NCI-H2107 treated with DMSO at 0.1 percent for 48 hours (cell line): ENCODE measurements around the gene ENGASE.
"Not testable (repeated sequence)": the region's sequence is repeated elsewhere in the genome, so short reads cannot be mapped to it uniquely, and the experiment has no call there.

Source experiments
- DNase-seq: peaks from one replicate; lab custom pipeline; 2025; ENCODE audit not compliant: unreplicated experiment; lab: John Stamatoyannopoulos, UW

The ENGASE gene

GRCh38 chr17:79074649-79075445 is at the start of gene ENGASE:
ENGASE (plus strand) TSS chr17:79074824; CDS start chr17:79074945, 121 bp downstream.
- peak; percentile 67 for DNase-seq

DNA sequence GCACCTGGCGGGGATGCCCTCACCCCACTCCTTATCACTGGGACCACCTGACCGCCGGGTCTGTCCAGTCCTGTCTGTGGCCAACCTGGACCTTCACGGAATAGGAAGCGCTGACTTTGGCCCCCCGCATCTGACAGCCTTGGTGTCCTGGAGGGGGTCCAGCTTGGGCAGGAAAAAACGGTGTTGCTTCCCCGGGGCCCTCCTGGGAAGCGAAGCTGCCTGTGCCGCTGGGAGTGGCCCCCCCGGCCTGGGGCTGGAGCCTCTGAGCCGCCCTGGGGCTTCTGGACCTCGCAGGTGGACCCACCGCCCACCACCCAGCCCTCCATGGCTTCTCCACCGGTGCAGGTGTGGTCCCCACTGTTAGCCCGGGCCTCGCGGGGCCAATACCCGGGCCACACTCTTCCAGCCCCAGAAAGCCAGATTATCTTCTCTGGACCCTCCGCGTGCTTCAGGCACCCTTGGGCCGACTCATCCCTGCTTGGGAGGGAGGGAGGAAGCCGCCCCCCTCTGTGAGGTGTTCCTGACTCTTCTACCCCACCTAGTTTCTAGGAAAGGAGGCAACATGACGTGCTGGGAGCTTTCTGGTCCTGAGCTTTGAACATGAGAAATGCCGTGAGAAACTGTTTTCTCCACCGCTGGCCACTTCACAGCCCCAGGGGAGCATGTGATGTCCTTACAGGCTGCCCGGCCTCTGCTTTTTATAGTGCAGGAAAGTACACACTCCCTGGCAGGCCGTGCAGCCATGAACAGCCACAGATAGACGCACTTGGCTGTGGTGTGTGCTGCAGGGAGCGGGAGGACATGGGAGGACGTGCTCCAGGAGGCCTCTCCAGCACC is 49.5 kb upstream of the ENGASE start:
- no peak for DNase-seq

GRCh38 chr17:79026376-79027273 is 48.0 kb upstream of the ENGASE start:
- no peak for DNase-seq

DNA sequence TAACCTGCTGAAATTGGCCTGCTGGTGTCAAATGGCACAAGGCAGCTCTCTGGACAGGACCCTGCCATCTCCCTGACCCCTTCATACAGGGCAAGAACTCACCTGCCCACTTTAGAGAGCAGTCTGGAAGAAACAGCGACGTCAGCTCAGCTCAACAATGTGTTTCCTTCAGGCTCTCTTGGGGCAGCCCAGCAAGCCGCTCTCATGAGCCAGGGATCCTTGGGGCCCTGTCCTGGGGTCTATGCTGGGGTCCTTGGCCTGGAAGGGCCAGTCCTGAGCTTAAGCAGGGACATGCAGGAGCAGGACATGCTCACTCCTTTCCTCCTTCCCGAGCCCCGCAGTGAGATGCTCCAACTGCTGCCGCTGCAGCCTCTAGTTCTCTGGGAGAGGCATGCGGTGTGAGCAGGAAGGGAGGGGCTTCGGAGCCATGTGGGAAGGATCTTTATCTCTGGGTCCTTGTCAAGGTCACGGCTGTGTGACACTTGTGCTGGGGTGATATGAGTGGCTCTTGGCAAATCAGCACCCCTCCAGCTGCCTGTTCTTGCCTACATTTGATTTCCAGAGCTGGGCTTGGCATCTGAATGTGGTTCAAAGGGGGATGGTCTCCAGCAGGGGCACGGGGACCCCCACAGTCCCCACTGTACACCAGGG is 47.2 kb upstream of the ENGASE start:
- DNase-seq = no peak

- no peak for DNase-seq
Measured at GRCh38 chr17:79027925-79028491, 46.6 kb upstream of the ENGASE start.

DNA sequence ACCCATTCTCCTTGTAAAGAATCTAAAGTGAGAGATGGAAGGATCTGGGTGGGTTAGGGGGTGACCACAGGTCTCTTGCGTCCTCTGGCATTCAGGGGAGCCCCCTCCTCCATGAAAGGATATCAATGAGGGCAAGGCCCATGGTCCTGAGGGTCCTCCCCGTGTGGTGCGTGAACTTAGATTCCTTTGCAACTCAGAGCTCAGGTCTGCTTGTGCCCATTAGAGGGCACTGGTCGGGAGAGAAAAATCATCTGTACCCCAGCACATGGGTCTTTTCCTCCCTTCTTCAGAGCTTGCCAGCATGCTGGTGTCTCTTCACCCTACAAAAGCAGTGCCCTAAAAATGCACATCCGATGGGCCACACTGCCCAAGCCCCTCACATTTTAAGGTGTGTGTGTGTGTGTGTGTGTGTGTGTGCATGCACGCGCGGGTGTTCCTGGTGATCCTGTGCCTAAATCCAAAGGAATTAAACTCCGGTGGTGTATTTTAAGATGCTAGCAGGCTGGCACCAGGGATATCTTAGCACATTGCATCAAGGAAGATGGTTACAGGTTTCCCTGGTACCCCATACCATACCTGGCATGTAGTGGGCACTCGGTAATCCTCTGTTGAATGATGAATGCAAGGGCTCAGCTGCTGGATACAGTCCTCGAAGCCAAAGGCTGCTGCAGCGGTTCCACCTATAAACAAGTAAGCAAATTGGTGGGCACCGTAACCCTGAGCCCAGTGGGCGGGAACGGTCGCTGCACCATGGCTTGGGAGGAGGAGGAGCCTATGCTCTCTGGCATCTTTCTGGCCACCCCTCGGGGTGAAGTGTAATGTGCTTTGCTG is 45.9 kb upstream of the ENGASE start:
- no peak for DNase-seq

- no peak for DNase-seq
Measured at GRCh38 chr17:79029327-79030009, 45.2 kb upstream of the ENGASE start.

- DNase-seq = not testable (repeated sequence)
Measured at GRCh38 chr17:79030636-79031035, 44.0 kb upstream of the ENGASE start.

GRCh38 chr17:79031996-79032875 is 42.4 kb upstream of the ENGASE start:
- DNase-seq = no peak

- no peak for DNase-seq
Measured at GRCh38 chr17:79033046-79033616, 41.5 kb upstream of the ENGASE start.

DNA sequence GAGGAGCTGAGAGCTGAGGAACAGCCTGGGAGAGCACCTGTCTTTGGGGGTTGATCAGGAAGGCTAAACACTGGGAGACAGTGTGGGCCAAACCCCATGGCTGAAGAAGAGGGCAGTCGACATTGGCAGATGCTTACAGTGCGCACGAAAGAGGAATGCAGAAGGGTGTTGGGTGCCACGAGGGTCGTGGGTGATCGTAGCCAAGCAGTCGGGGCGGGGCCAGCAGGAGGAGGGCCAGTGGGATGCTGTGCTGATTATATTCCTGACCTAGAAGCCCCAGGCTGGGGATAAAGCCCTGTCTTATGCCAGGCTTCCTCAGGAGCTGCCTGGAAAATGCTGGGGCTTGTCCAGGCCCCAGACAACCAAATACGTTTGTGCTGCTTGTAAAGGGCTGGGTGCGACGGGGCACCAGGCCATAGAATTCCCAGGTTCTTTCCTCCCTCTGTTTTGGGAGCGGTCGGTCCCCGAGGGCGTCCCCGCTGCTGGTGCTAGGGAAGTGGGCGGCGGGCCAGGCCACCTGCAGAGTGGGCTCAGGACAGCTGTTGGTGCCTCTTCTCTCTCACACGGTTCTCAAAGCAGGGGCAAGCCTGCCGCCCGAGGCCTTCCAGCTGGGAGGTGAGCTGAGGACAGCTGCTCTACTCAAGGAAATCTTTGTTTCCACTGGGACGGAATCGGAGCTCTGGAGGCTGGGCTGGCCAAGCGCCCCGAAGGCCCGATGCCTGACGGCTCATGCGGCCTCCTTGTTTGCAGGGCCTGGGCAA is 40.7 kb upstream of the ENGASE start:
- DNase-seq = peak; percentile 49

DNA sequence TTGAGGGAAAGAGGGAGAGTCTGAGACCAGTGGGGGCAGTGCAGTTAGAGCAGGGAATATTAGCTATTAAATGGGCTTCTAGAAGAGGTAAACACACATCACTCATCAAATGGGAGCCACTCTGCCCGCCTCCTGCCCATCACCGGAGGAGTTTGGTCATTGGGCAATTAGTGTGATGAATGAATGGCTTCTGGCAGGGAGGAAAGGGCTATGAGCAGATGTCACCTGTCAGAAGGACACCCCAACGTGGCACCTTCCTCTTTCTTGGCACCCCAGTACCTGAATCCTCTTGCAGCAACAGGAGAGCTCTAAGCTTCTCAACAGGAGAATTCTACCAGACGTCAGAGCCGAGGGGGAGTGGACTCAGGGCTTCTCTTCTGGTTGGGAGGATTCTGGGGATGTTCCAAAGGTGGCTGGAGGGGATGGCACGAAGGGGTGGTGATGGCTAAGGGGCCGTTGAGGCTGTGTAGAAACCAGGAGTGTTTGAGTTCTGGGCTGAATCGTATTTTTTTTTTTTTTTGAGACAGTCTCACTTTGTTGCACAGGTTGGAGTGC is 39.6 kb upstream of the ENGASE start:
- no peak for DNase-seq

DNA sequence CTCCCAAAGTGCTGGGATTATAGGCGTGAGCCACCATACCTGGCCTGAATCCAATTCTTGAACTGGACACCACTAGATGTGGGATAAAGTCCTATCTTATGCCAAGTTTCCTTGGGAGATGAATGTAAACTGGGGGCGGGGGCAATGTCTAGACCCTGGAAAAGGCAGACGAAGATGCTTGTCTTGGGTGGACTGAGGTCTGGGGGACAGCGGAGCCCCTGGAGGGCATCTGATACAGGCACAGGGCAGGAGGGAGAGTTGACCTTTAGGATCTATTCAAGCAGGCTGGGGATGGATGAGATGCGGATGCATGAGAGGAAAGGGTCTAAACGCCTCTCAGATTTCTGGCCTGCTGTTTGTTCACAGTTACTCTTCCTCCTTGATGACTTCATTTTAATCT is 38.9 kb upstream of the ENGASE start:
- DNase-seq = no peak

DNA sequence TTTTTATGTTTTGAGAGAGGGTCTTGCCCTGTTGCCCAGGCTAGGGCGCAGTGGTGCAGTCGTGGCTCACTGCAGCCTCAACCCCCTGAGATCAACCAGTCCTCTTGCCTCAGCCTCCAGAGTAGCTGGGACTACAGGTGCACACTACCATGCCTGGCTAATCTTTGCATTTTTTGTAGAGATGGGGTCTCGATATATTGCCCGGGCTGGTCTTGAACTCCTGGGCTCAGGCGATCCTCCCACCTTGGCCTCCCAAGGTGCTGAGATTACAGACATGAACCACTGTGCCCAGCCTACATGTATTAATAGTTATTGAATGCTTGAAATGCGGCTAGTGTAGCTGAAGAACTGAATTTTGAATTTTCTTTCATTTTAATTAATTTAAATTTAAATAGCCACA is 38.4 kb upstream of the ENGASE start:
- no peak for DNase-seq

DNA sequence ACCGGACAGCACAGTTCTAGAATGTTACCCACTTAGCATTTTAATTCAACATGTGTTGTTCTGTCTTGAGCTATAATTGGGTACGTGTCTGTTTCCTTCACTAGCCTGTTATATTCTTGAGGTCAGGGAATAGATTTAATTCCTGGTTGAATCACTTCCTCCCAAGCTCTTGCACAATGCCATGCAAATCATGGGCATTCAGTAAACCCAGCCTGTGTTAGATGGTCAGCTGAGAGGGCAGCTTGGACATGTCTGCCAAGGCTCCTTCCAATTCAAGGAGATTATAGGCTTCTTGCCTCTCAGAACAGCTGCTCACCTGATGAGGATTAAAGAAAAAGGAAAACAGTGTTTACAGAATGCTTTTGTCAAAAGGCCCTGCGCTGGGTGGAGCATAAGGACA is 38.0 kb upstream of the ENGASE start:
- DNase-seq = no peak

DNA sequence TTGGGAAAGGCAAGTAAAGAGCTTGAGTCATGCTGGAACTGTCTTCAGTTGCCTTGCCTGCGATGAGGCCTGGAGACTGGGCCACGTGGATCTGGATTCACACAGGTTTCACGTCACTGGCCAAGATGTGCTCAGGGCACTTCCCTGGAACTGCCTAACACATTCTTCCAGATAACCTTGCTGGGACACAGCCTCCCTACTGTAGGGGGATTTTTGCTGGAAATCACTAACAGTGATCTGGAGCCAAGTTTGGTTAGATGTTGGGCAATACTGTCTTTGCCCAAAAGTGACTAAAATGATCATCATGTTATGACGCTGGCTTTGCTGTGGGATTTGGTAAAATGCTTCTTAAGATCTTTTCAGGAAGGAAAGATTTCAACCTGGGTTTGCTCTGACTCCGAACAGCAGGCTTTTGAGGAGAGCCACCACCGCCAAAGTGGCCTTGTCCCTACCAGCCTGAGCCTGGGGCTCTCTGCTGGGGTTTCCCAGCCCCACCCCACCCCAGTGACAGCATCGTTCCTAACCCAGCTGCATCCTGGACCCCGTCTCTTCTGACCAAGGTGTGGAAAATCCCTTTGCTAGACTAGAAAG is 36.0 kb upstream of the ENGASE start:
- DNase-seq = no peak
